RWPE2 (cell line): ENCODE measurements around the gene IGF2R.

Experiments
- ATAC-seq: fragments of 200-7000 bp; cut with Tn5 transposase; 3 replicates; pipeline ENCODE4 v1.9.1; 2021; ENCODE audit warnings: low read depth
- DNase-seq: peaks from one replicate; pipeline ENCODE4 v3.0.0-alpha.2; 2020; ENCODE audit warnings: low spot score
- H3K27ac ChIP-seq: fragments of 450-650 bp; 2 replicates; pipeline ENCODE4 v1.5.1; 2017; ENCODE audit warnings: mild to moderate bottlenecking; ENCODE audit not compliant: poor library complexity, severe bottlenecking
- H3K27me3 ChIP-seq: fragments of 250-450 bp; sonication (Bioruptor Pico); 2 replicates; pipeline ENCODE4 v1.5.1; 2021; ENCODE audit warnings: mild to moderate bottlenecking, moderate library complexity; ENCODE audit not compliant: insufficient read depth, poor library complexity, severe bottlenecking
- H3K36me3 ChIP-seq: fragments of 250-450 bp; sonication (Bioruptor Pico); 2 replicates; pipeline ENCODE4 v1.5.1; 2020; ENCODE audit warnings: low read depth, mild to moderate bottlenecking, moderate library complexity
- H3K4me1 ChIP-seq: fragments of 250-450 bp; sonication (Bioruptor Pico); 2 replicates; pipeline ENCODE4 v1.5.1; 2021; ENCODE audit warnings: mild to moderate bottlenecking, moderate library complexity; ENCODE audit not compliant: insufficient read depth, poor library complexity, severe bottlenecking
- H3K4me3 ChIP-seq: fragments of 250-450 bp; sonication (Bioruptor Pico); 2 replicates; pipeline ENCODE4 v1.5.1; 2021; ENCODE audit warnings: mild to moderate bottlenecking, moderate library complexity; ENCODE audit not compliant: severe bottlenecking
- H3K9me3 ChIP-seq: fragments of 250-450 bp; sonication (Bioruptor Pico); 2 replicates; pipeline ENCODE4 v1.5.1; 2021; ENCODE audit warnings: mild to moderate bottlenecking, moderate library complexity; ENCODE audit not compliant: severe bottlenecking
- TF ChIP-seq, protein P1 (sequence below): fragments of 450-650 bp; IDR thresholded peaks from one replicate; pipeline ENCODE4 v1.5.1; 2017; ENCODE audit warnings: mild to moderate bottlenecking, moderate library complexity; ENCODE audit not compliant: poor library complexity, severe bottlenecking

IGF2R gene

DNA sequence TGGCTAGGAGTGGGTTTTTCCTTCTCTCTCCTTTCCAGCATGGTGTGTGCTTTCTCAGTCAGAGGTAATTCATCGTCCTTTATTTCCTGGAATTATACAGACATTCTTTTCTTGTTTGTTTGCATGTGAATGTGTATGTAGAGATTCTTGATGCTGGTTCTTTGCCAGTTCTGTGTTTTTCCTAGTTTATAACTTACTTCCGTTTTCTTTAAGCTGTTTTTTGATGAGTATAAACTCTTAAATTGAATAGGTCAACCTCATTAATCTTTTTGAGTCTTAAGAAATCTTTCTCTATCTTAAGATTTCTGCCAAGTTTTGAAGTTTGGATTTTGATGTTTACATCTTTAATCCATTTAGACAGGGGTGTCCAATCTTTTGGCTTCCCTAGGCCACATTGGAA, 38.7 kb downstream of the IGF2R start:
- Histone ChIP-seq H3K27me3 (no peaks in the 10 kb centered on the region), H3K9me3 (no peaks in the 10 kb centered on the region), H3K36me3 (peaks cover 48% of the 10 kb centered on the region), H3K27ac (no peak overlapping the region), H3K4me3 (no peak overlapping the region), H3K4me1 (no peaks in the 10 kb centered on the region)
- ATAC-seq (no peak), DNase-seq (no peak)
- TF ChIP-seq, protein P1, sequence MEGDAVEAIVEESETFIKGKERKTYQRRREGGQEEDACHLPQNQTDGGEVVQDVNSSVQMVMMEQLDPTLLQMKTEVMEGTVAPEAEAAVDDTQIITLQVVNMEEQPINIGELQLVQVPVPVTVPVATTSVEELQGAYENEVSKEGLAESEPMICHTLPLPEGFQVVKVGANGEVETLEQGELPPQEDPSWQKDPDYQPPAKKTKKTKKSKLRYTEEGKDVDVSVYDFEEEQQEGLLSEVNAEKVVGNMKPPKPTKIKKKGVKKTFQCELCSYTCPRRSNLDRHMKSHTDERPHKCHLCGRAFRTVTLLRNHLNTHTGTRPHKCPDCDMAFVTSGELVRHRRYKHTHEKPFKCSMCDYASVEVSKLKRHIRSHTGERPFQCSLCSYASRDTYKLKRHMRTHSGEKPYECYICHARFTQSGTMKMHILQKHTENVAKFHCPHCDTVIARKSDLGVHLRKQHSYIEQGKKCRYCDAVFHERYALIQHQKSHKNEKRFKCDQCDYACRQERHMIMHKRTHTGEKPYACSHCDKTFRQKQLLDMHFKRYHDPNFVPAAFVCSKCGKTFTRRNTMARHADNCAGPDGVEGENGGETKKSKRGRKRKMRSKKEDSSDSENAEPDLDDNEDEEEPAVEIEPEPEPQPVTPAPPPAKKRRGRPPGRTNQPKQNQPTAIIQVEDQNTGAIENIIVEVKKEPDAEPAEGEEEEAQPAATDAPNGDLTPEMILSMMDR: no peak

DNA sequence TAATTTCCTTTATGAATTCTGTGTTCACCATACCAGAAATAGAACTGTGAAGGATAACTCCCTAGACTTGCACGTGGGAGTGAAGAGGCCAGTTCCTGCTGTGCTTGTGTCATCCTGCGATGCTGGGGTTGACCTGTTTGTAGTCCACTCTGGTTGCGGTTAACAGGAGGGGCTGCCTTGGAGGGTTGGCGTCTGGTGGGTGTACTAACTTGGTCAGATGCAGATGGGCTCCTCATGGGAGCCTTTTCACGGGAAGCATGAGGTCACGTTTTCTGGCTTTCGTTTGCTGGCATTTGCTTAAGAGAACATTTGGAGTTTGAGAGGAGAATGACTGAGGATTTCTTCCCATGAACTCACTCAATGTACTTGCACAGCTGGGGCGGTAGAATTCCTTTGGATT, 41.2 kb downstream of the IGF2R start:
- H3K4me1 ChIP-seq: no peaks in the 10 kb centered on the region
- H3K4me3 ChIP-seq: no peak overlapping the region
- ATAC-seq (no peak), DNase-seq (no peak)
- no peak overlapping the region for H3K27ac ChIP-seq
- TF ChIP-seq, protein P1: no peak
- no peaks in the 10 kb centered on the region for H3K27me3 ChIP-seq
- H3K36me3 ChIP-seq: peaks cover 48% of the 10 kb centered on the region
- no peaks in the 10 kb centered on the region for H3K9me3 ChIP-seq

DNA sequence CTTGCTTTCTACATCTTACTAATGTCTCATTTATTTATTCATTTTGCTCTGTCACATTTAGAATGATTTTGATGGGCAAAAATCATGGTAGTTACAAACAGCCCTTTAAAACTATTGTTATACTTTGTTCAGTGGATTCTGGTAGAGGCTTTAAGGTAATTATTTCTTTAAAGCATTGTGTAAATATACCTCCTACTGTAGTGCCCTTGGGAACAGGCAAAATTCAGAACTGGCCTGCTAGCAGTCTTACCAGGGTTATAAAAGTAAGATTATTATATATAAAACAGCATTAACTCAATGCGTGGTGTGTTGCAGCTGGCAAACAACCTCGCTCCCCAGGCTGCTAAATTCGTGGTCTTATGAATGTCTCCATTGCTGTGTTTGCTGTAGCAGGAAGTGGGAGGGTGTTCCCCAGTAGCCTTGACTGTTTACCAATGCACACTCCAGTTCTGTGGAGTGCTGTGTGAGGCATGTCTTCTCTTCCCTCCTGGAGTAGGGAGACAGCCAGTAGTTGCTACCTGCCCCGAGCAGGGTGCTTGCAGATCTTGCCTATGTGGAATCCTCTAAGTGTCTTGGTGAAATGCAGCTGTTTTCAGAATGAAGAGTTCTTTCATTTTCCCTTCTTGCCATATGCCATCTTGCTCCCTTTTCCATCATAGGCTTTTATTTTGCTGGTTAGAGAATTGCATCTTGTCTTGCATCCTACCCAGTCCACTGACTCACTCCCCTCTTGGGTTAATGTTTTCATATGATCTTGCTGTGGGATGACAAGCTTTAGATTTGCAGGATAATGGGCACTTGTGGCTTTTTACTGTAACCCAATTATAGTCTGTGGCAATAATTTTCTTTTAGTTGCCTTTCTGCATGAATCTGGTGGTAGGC, 45.3 kb downstream of the IGF2R start:
- ATAC-seq: no peak
- DNase-seq: no peak
- peaks cover 58% of the 10 kb centered on the region for H3K36me3 ChIP-seq
- H3K27me3 ChIP-seq: no peaks in the 10 kb centered on the region
- no peak overlapping the region for H3K27ac ChIP-seq
- H3K9me3 ChIP-seq: no peaks in the 10 kb centered on the region
- H3K4me3 ChIP-seq: no peak overlapping the region
- H3K4me1 ChIP-seq: no peaks in the 10 kb centered on the region
- TF ChIP-seq, protein P1: no peak

DNA sequence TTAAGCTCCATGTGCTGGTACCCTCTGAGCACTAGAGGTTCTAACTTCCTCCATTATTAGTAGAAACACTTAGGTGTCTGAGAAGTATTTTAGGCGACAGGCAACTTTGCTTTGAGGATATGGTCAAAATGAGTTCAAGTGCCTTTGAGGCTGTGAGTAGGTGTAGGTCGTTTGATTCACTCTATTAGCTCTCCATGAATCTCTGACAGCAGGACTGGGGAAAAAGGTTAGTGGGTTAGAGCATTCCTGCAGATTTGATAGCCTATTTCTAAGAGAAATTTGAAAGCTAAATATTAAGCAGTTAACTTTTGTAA, 45.9 kb downstream of the IGF2R start:
- TF ChIP-seq, protein P1: no peak
- no peaks in the 10 kb centered on the region for H3K9me3 ChIP-seq
- H3K27me3 ChIP-seq: no peaks in the 10 kb centered on the region
- no peaks in the 10 kb centered on the region for H3K4me1 ChIP-seq
- no peak overlapping the region for H3K27ac ChIP-seq
- no peak overlapping the region for H3K4me3 ChIP-seq
- no peak for ATAC-seq
- no peak for DNase-seq
- peaks cover 52% of the 10 kb centered on the region for H3K36me3 ChIP-seq
